ENCODE results near the gene TECR. TPM values are rescaled to one million over a fixed set of nuclear protein-coding genes. Genes with fewer than 3 reads are reported as not detected.
"Not testable (repeated sequence)": the region's sequence is repeated elsewhere in the genome, so short reads cannot be mapped to it uniquely, and the experiment has no call there.

The TECR gene
- total and polyA plus RNA-seq, 2 of the 4 experiments (the other 2 are of a cell fraction), result 46.2 to 81.2 TPM

DNA sequence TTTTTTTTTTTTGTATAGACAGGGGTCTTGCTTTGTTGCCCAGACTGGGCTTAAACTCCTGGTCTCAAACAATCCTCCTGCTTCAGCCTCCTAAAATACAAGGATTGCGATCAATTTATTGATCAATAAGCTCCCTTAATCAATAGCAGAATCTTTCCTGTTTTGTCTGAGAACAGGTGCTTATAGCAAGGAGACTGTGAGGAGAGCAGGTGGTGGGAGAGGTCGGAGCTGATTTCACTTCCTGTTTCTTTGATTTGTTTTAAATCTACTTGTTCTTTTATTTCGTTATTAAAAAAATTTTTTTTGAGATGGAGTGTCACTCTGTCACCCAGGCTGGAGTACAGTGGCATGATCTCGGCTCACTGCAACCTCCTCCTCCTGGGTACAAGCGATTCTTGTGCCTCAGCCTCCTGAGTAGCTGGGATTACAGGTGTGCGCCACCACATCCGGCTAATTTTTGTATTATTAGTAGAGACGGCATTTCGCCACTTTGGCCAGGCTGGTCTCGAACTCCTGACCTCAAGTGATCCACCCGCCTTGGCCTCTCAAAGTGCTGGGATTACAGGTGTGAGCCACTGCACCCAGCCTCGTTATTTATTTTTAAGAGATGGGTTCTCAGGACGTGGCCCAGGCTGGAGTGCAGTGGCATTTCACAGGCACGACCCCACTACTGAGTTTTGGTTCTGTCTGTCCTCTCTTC, 84.2 kb downstream of the TECR start:
- H3K9ac ChIP-seq (ENCODE audit: low read depth, low read length); H2BK15ac ChIP-seq (ENCODE audit: low read depth, low read length); H4K8ac ChIP-seq (ENCODE audit: low read depth in 2 of 2, low read length in 2 of 2); H3K36me3 ChIP-seq (ENCODE audit: control insufficient read depth, insufficient read depth, low read length); ATAC-seq (ENCODE audit: low read depth); CTCF ChIA-PET; H3K27me3 ChIP-seq (ENCODE audit: control insufficient read depth, insufficient read depth, low read length); H3K56ac ChIP-seq (ENCODE audit: extremely low read depth, insufficient read depth, low read length); BruUV-seq (replicated peaks); intact Hi-C loops (cut with micrococcal nuclease); DNase-seq; H3K27ac ChIP-seq (ENCODE audit: insufficient read depth, low read length); dilution Hi-C loops (cut with HindIII; ENCODE audit: low sequenced_read_pairs, unreplicated experiment); H3K79me1 ChIP-seq (ENCODE audit: low read depth in 1 of 2, low read length in 2 of 2); H3K18ac ChIP-seq (ENCODE audit: low read depth, low read length); H2BK5ac ChIP-seq (ENCODE audit: low read depth, low read length, poor library complexity, severe bottlenecking); H4K91ac ChIP-seq (ENCODE audit: insufficient read depth, low read depth, low read length); H3K4ac ChIP-seq (ENCODE audit: low read depth, low read length); H2BK120ac ChIP-seq (ENCODE audit: low read depth, low read length); H3K9me3 ChIP-seq (ENCODE audit: control insufficient read depth, insufficient read depth, low read length); H2BK20ac ChIP-seq (ENCODE audit: low read depth, low read length); H2AK5ac ChIP-seq (ENCODE audit: low read depth, low read length); H3K4me1 ChIP-seq (ENCODE audit: control insufficient read depth, insufficient read depth, low read length); H3K23ac ChIP-seq (ENCODE audit: low read depth, low read length); in situ Hi-C loops (cut with MboI; ENCODE audit: low sequenced_read_pairs); H3K4me2 ChIP-seq (ENCODE audit: low read depth, low read length); H4K5ac ChIP-seq (ENCODE audit: low read depth, low read length); H3K9me1 ChIP-seq (ENCODE audit: insufficient read depth, low read length); H4K20me1 ChIP-seq (ENCODE audit: insufficient read depth, low read length); H3K14ac ChIP-seq (replicated peaks; ENCODE audit: low read depth, low read length); H3K4me3 ChIP-seq (ENCODE audit: insufficient read depth, low read depth, low read length); H2AFZ ChIP-seq (replicated peaks; ENCODE audit: low read length, poor library complexity); POLR2A ChIA-PET (ENCODE audit: unreplicated experiment); H2AK9ac ChIP-seq (replicated peaks; ENCODE audit: low read depth, low read length, poor library complexity): not testable (repeated sequence)
- WGBS, 2 experiments (ENCODE audit: extremely low coverage in 2 of 2, insufficient read length in 1 of 2), result 58% methylated on average over 5 of the region's 14 CpGs; no CpG with 5 or more reads in 1 of the 2 experiments

Measured in IMR-90 (cell line).